SK-N-SH treated with all-trans-retinoic acid at 6 μM for 48 hours (cell line): ENCODE measurements around the gene RAB11FIP4.

Experiments
- ATAC-seq: fragments of 200-7000 bp; cut with Tn5 transposase; 3 replicates; pipeline ENCODE4 v1.9.1; 2020; ENCODE audit warnings: mild to moderate bottlenecking, moderate library complexity
- BACH2 ChIP-seq: fragments of 250-450 bp; sonication (Bioruptor Pico); IDR thresholded peaks from 2 replicates; pipeline ENCODE4 v1.9.0; 2021; ENCODE audit warnings: mild to moderate bottlenecking, borderline replicate concordance
- CSDC2 ChIP-seq: fragments of 250-450 bp; sonication (Bioruptor Pico); IDR thresholded peaks from 2 replicates; pipeline ENCODE4 v1.5.0; 2020; ENCODE audit warnings: mild to moderate bottlenecking, moderate library complexity
- ESRRG ChIP-seq: fragments of 250-450 bp; sonication (Bioruptor Pico); IDR thresholded peaks from 2 replicates; pipeline ENCODE4 v1.6.1; 2021; ENCODE audit warnings: mild to moderate bottlenecking
- GLIS3 ChIP-seq: fragments of 250-450 bp; sonication (Bioruptor Pico); IDR thresholded peaks from 2 replicates; pipeline ENCODE4 v1.5.0; 2020; ENCODE audit warnings: mild to moderate bottlenecking, moderate library complexity
- ISL1 ChIP-seq: fragments of 250-450 bp; sonication (Bioruptor Pico); IDR thresholded peaks from 2 replicates; pipeline ENCODE4 v2.1.2; 2022; ENCODE audit warnings: mild to moderate bottlenecking, moderate library complexity
- OSR1 ChIP-seq: fragments of 250-450 bp; sonication (Bioruptor Pico); IDR thresholded peaks from 2 replicates; pipeline ENCODE4 v1.8.0; 2022; ENCODE audit warnings: moderate library complexity, mild to moderate bottlenecking, inconsistent platforms
- PATZ1 ChIP-seq: fragments of 250-450 bp; sonication (Bioruptor Pico); IDR thresholded peaks from 2 replicates; pipeline ENCODE4 v1.8.0; 2020; ENCODE audit warnings: mild to moderate bottlenecking, moderate library complexity, borderline replicate concordance
- POU6F1 ChIP-seq: fragments of 250-450 bp; sonication (Bioruptor Pico); IDR thresholded peaks from 2 replicates; pipeline ENCODE4 v1.8.0; 2021; ENCODE audit warnings: low read depth, mild to moderate bottlenecking, moderate library complexity, borderline replicate concordance
- PPARA ChIP-seq: fragments of 250-450 bp; sonication (Bioruptor Pico); IDR thresholded peaks from 2 replicates; pipeline ENCODE4 v1.5.0; 2020; ENCODE audit warnings: mild to moderate bottlenecking, borderline replicate concordance
- RARB ChIP-seq: fragments of 250-450 bp; sonication (Bioruptor Pico); IDR thresholded peaks from 2 replicates; pipeline ENCODE4 v1.8.0; 2021; ENCODE audit warnings: mild to moderate bottlenecking, moderate library complexity
- SNAI2 ChIP-seq: fragments of 250-450 bp; sonication (Bioruptor Pico); IDR thresholded peaks from 2 replicates; pipeline ENCODE4 v1.5.0; 2020; ENCODE audit warnings: mild to moderate bottlenecking, moderate library complexity
- TCF4 ChIP-seq: fragments of 250-450 bp; sonication (Bioruptor Pico); IDR thresholded peaks from 2 replicates; pipeline ENCODE4 v1.8.0; 2021; ENCODE audit warnings: mild to moderate bottlenecking, moderate library complexity, borderline replicate concordance
- TOX ChIP-seq: fragments of 250-450 bp; sonication (Bioruptor Pico); IDR thresholded peaks from 2 replicates; pipeline ENCODE4 v1.8.0; 2021; ENCODE audit warnings: mild to moderate bottlenecking, moderate library complexity, borderline replicate concordance
- ZC3H10 ChIP-seq: fragments of 250-450 bp; sonication (Bioruptor Pico); IDR thresholded peaks from 2 replicates; pipeline ENCODE4 v1.5.1; 2021; ENCODE audit warnings: mild to moderate bottlenecking, moderate library complexity
- ZFP3 ChIP-seq: fragments of 250-450 bp; sonication (Bioruptor Pico); IDR thresholded peaks from 2 replicates; pipeline ENCODE4 v1.5.0; 2020; ENCODE audit warnings: mild to moderate bottlenecking, moderate library complexity
- ZFP30 ChIP-seq: fragments of 450-650 bp; formaldehyde crosslinking; IDR thresholded peaks from 2 replicates; pipeline ENCODE4 v1.5.0; 2022; ENCODE audit warnings: mild to moderate bottlenecking, moderate library complexity
- ZNF565 ChIP-seq: fragments of 450-650 bp; formaldehyde crosslinking; conservative IDR thresholded peaks from 2 replicates; pipeline ENCODE4 v1.5.0; 2020; ENCODE audit warnings: low read depth, mild to moderate bottlenecking, moderate library complexity
- ZNF70 ChIP-seq: fragments of 450-650 bp; formaldehyde crosslinking; IDR thresholded peaks from 2 replicates; pipeline ENCODE4 v1.5.0; 2020; ENCODE audit warnings: mild to moderate bottlenecking, moderate library complexity
- TF ChIP-seq, protein P1 (sequence below): fragments of 250-450 bp; sonication (Bioruptor Pico); IDR thresholded peaks from 2 replicates; pipeline ENCODE4 v1.5.1; 2021; ENCODE audit warnings: mild to moderate bottlenecking, moderate library complexity
- TF ChIP-seq, protein P2 (sequence below): fragments of 250-450 bp; sonication (Bioruptor Pico); IDR thresholded peaks from 2 replicates; pipeline ENCODE4 v1.5.1; 2020; ENCODE audit warnings: low read depth, mild to moderate bottlenecking, moderate library complexity

RAB11FIP4 gene

GRCh38 chr17:31408586-31408985, 17.1 kb downstream of the RAB11FIP4 start:
- TF ChIP-seq, protein P1, sequence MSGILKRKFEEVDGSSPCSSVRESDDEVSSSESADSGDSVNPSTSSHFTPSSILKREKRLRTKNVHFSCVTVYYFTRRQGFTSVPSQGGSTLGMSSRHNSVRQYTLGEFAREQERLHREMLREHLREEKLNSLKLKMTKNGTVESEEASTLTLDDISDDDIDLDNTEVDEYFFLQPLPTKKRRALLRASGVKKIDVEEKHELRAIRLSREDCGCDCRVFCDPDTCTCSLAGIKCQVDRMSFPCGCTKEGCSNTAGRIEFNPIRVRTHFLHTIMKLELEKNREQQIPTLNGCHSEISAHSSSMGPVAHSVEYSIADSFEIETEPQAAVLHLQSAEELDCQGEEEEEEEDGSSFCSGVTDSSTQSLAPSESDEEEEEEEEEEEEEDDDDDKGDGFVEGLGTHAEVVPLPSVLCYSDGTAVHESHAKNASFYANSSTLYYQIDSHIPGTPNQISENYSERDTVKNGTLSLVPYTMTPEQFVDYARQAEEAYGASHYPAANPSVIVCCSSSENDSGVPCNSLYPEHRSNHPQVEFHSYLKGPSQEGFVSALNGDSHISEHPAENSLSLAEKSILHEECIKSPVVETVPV (CRISPR knock-in tag), result no peak
- TF ChIP-seq SNAI2 (CRISPR knock-in tag), result no peak
- no peak for ATAC-seq

DNA sequence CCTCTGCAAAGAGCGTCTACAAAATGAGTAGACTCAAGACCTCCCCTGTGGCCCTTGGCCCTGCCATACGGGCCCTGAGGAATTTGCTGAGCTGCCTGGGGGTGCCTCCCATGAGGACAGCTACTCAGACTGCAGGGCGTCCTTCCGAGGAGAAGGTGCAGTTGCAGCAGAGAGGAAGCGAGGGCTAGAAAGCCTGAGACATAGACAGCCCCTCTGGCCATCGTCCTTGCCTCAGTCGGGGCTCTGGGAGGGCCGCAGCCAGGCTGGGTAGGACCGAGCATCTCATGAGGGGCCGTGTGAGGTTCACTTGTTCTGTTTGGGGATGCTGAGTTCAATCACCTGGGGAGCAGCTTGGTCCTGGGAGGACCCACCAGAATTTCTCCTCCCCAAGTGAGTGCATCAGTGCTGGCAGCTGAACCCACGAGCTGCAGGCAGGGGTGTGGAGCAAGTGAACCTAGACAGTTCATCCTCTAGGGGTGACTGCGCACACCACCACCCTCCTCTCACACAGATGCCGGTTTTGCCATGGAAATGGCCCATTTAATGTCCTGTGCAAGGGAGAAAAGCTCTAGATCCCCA, 20.3 kb downstream of the RAB11FIP4 start:
- ATAC-seq, result no peak
- no peak for TF ChIP-seq ZFP30 (CRISPR knock-in tag)
- TF ChIP-seq BACH2, result no peak
- TF ChIP-seq ZNF70 (CRISPR knock-in tag), result no peak
- TF ChIP-seq OSR1 (CRISPR knock-in tag), result no peak
- TF ChIP-seq TOX, result no peak
- TF ChIP-seq ISL1 (CRISPR knock-in tag), result no peak

GRCh38 chr17:31412511-31412910, 21.0 kb downstream of the RAB11FIP4 start:
- no peak for ATAC-seq
- TF ChIP-seq POU6F1 (CRISPR knock-in tag) (no peak), BACH2 (no peak), GLIS3 (CRISPR knock-in tag) (no peak), ESRRG (no peak), ZFP3 (CRISPR knock-in tag) (no peak), TOX (no peak), ZNF70 (CRISPR knock-in tag) (no peak), RARB (CRISPR knock-in tag) (no peak), TCF4 (no peak), ZNF565 (CRISPR knock-in tag) (no peak), ISL1 (CRISPR knock-in tag) (no peak), ZC3H10 (CRISPR knock-in tag) (no peak), PATZ1 (no peak), CSDC2 (no peak), PPARA (CRISPR knock-in tag) (no peak)
- TF ChIP-seq, protein P1 (CRISPR knock-in tag), result no peak
- TF ChIP-seq, protein P2, sequence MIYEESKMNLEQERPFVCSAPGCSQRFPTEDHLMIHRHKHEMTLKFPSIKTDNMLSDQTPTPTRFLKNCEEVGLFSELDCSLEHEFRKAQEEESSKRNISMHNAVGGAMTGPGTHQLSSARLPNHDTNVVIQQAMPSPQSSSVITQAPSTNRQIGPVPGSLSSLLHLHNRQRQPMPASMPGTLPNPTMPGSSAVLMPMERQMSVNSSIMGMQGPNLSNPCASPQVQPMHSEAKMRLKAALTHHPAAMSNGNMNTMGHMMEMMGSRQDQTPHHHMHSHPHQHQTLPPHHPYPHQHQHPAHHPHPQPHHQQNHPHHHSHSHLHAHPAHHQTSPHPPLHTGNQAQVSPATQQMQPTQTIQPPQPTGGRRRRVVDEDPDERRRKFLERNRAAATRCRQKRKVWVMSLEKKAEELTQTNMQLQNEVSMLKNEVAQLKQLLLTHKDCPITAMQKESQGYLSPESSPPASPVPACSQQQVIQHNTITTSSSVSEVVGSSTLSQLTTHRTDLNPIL (CRISPR knock-in tag), result no peak

DNA sequence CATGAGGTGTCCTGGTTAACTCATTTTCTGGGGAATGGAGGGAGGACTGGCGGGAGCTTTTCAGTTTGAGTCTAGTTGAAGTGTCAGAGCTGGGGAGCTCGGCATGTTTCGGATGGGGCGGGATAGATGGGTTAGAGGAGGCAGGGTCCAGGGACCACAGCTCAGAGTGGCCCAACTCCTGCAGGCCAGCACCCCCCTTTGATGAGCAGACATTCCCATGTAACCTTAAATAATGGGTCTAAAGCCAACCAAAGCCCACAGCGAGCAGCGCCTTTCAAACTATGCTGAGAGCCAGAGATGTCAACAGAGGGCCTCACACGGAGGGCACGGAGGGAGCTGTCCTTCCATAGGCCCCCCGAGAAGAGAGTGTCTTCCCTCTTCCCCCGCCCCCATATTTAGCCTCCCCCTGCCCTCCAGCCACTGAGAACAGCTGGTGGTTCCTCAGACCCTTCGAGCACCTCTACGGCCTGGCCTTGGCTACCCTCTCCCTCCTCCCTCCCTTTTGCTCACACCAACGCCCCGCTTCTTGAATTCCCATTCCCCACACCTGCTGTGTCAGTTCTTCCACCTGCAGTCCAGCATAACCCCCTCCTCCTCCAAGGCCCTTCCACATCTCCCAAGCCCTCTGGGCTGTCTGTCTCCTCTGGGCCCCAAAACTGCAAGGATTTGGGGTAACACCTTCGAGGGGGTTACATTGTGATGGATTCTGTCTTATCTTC, 21.8 kb downstream of the RAB11FIP4 start:
- ATAC-seq, result no peak
- TF ChIP-seq ZC3H10 (CRISPR knock-in tag) (no peak), ZFP3 (CRISPR knock-in tag) (no peak), POU6F1 (CRISPR knock-in tag) (no peak), TCF4 (no peak), RARB (CRISPR knock-in tag) (no peak), ZNF70 (CRISPR knock-in tag) (no peak), ESRRG (no peak), ISL1 (CRISPR knock-in tag) (no peak), OSR1 (CRISPR knock-in tag) (no peak), BACH2 (no peak)
- TF ChIP-seq, protein P2 (CRISPR knock-in tag), result no peak
- TF ChIP-seq, protein P1 (CRISPR knock-in tag), result no peak
